Measurements from ENCODE around the gene IQCB1. TPM values are rescaled to one million over a fixed set of nuclear protein-coding genes. Genes with fewer than 3 reads are reported as not detected.
A peak's percentile ranks its signal among the peaks of the same experiment; 100 is the strongest.

IQCB1 gene
- total and polyA plus RNA-seq, 10 of the 15 experiments (the other 5 are each of a cell fraction or from before 2014, with no cell fraction given), result 36.0 to 69.4 (median 48.9) TPM

DNA sequence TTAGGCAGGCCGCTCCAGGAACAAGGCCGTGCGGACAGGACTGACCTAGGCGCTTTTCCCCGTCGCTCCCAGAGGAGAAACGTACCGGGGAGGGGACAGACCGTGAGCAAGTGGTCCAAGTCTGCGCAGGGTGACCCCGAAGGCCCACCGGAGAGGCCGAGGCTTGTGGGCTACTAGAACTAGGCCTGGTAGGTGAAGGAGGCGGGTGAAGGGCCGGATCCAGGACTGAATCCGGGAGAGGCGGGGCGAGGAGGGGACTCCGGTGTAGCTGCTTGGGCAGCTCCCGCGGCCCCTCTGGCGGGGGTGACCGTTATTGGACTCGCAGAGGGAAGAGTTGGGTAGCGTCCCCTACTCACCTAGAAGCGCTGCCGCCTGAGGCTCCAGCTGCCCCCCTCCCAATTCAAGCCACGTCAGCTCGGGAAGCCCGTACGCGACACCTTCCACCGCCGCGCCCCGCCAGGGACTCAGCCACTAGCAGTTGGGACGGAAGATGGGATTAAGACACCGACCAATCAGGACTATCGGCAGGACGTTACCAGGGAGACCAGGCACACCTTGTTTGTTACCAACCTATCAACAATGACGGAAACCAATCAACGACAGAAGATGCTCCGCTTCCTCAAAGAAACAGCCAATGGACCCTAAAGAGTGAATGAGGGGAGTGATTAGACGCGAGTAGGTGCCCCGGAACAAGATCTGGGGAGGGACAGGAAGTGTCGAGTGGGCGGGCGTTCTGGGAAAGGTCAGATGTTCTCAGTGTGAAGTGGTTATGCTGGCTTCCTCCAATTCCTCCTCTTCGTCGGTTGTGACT is 85.4 kb downstream of the IQCB1 start, which contains the start of gene GOLGB1 (continued):
- TF ChIP-seq EED (IDR thresholded peaks at IDR 0.05; ENCODE audit: low read depth) (peak; percentile 33; the same call in 1 of the 2 replicates), NFIC (IDR thresholded peaks at IDR 0.05; ENCODE audit: low read depth, low read length) (no peak), RFX5 (IDR thresholded peaks at IDR 0.05; ENCODE audit: low read depth, low read length) (peak; percentile 96), NRF1 (conservative IDR thresholded peaks at IDR 0.05; ENCODE audit: low read depth, low read length) (no peak), BHLHE40 (IDR thresholded peaks at IDR 0.05; ENCODE audit: borderline replicate concordance in 1 of 2, low read depth in 2 of 2, low read length in 1 of 2) (peak; percentile 67 to 75; a peak in 2 of 4 replicates), SMC3 (IDR thresholded peaks at IDR 0.05; ENCODE audit: borderline replicate concordance, low read length) (no peak), ESRRA (IDR thresholded peaks at IDR 0.05; ENCODE audit: low read length) (no peak), HDAC2 (IDR thresholded peaks at IDR 0.05) (no peak), JUND (IDR thresholded peaks at IDR 0.05; ENCODE audit: low read depth, low read length) (no peak), BMI1 (IDR thresholded peaks at IDR 0.05; ENCODE audit: borderline replicate concordance) (peak; percentile 94), RB1 (IDR thresholded peaks at IDR 0.05; ENCODE audit: borderline replicate concordance) (peak; percentile 48; the same call in 1 of the 2 replicates), TCF12 (IDR thresholded peaks at IDR 0.05; ENCODE audit: low read depth, low read length) (peak; percentile 36; the same call in 1 of the 2 replicates), POLR2AphosphoS5 (IDR thresholded peaks at IDR 0.05; ENCODE audit: low read length) (peak; percentile 98), NFYB (IDR thresholded peaks at IDR 0.05; ENCODE audit: insufficient read depth, low read depth, low read length) (peak; percentile 99), MTA2 (IDR thresholded peaks at IDR 0.05; ENCODE audit: low read depth) (peak; percentile 93), PML (IDR thresholded peaks at IDR 0.05; ENCODE audit: low read length) (peak; percentile 86), RBBP5 (conservative IDR thresholded peaks at IDR 0.05) (0 out of 2 replicates have a peak, but pooled peaks have one; percentile 55), ZSCAN29 (IDR thresholded peaks at IDR 0.05) (no peak), CBX3 (IDR thresholded peaks at IDR 0.05; ENCODE audit: borderline replicate concordance, low read depth) (no peak)
- TF ChIP-seq, protein P1, sequence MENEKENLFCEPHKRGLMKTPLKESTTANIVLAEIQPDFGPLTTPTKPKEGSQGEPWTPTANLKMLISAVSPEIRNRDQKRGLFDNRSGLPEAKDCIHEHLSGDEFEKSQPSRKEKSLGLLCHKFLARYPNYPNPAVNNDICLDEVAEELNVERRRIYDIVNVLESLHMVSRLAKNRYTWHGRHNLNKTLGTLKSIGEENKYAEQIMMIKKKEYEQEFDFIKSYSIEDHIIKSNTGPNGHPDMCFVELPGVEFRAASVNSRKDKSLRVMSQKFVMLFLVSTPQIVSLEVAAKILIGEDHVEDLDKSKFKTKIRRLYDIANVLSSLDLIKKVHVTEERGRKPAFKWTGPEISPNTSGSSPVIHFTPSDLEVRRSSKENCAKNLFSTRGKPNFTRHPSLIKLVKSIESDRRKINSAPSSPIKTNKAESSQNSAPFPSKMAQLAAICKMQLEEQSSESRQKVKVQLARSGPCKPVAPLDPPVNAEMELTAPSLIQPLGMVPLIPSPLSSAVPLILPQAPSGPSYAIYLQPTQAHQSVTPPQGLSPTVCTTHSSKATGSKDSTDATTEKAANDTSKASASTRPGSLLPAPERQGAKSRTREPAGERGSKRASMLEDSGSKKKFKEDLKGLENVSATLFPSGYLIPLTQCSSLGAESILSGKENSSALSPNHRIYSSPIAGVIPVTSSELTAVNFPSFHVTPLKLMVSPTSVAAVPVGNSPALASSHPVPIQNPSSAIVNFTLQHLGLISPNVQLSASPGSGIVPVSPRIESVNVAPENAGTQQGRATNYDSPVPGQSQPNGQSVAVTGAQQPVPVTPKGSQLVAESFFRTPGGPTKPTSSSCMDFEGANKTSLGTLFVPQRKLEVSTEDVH (IDR thresholded peaks at IDR 0.05; ENCODE audit: low read depth, partially characterized antibody), result peak; percentile 86
- TF ChIP-seq, protein P2, sequence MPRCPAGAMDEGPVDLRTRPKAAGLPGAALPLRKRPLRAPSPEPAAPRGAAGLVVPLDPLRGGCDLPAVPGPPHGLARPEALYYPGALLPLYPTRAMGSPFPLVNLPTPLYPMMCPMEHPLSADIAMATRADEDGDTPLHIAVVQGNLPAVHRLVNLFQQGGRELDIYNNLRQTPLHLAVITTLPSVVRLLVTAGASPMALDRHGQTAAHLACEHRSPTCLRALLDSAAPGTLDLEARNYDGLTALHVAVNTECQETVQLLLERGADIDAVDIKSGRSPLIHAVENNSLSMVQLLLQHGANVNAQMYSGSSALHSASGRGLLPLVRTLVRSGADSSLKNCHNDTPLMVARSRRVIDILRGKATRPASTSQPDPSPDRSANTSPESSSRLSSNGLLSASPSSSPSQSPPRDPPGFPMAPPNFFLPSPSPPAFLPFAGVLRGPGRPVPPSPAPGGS (IDR thresholded peaks at IDR 0.05; ENCODE audit: borderline replicate concordance, insufficient read depth, low read depth, low read length, poor library complexity, severe bottlenecking), result no peak
- TF ChIP-seq, protein P3, sequence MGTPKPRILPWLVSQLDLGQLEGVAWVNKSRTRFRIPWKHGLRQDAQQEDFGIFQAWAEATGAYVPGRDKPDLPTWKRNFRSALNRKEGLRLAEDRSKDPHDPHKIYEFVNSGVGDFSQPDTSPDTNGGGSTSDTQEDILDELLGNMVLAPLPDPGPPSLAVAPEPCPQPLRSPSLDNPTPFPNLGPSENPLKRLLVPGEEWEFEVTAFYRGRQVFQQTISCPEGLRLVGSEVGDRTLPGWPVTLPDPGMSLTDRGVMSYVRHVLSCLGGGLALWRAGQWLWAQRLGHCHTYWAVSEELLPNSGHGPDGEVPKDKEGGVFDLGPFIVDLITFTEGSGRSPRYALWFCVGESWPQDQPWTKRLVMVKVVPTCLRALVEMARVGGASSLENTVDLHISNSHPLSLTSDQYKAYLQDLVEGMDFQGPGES (IDR thresholded peaks at IDR 0.05), result peak; percentile 88
- TF ChIP-seq, protein P4, sequence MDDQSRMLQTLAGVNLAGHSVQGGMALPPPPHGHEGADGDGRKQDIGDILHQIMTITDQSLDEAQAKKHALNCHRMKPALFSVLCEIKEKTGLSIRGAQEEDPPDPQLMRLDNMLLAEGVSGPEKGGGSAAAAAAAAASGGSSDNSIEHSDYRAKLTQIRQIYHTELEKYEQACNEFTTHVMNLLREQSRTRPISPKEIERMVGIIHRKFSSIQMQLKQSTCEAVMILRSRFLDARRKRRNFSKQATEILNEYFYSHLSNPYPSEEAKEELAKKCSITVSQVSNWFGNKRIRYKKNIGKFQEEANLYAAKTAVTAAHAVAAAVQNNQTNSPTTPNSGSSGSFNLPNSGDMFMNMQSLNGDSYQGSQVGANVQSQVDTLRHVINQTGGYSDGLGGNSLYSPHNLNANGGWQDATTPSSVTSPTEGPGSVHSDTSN (IDR thresholded peaks at IDR 0.05; ENCODE audit: insufficient replicate concordance, low read depth, low read length), result peak; percentile 76

Data from GM12878 (cell line).